ENCODE data around the gene EVPLL.
A peak's percentile ranks its signal among the peaks of the same experiment; 100 is the strongest.
"Not testable (repeated sequence)": the region's sequence is repeated elsewhere in the genome, so short reads cannot be mapped to it uniquely, and the experiment has no call there.

Gene EVPLL

DNA sequence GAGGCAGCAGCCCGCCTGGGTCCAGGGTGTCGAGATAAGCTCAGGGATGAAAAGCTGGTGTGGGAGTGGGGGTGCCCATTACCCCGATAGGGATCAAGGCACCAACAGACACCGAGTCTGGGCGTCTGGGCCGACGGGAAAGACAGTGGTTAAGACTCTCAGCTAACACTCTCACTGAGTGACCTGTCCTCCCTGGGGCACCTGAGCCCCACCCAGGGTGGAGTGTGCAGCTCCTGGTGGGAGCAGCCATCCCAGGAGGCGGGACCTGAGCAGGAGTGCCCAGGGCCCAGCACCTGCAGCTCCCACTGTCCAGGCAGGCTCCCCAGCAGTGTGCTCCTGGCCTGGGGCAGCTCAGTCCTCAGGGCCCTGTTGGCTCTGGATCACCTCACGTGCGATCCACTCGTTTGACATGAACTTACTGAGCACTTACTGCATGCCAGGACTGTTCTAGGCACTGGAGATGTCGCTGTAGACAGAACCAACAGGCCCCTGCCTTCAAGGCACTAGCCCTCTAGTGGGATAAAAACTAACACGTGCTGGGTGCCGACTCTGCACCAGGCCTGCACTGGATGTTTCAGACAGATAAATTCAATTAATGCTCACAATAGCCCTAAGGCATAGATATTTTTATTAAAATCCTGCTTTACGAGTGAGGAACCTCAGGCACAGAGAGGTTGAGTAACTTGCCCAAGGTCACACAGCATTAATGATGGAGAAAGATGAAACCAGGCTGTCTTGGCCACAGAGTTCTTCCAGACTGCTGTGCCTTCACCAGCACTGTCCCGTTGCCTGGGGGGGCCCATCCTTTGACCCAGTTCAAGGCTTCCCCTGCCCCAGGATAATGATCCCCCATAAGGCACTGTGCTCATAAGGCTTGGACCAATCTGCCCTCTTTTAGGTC, 1.9 kb downstream of the EVPLL start:
- DNase-seq (ENCODE audit: low read depth in 3 of 3, low spot score in 1 of 3), result no peak

DNA sequence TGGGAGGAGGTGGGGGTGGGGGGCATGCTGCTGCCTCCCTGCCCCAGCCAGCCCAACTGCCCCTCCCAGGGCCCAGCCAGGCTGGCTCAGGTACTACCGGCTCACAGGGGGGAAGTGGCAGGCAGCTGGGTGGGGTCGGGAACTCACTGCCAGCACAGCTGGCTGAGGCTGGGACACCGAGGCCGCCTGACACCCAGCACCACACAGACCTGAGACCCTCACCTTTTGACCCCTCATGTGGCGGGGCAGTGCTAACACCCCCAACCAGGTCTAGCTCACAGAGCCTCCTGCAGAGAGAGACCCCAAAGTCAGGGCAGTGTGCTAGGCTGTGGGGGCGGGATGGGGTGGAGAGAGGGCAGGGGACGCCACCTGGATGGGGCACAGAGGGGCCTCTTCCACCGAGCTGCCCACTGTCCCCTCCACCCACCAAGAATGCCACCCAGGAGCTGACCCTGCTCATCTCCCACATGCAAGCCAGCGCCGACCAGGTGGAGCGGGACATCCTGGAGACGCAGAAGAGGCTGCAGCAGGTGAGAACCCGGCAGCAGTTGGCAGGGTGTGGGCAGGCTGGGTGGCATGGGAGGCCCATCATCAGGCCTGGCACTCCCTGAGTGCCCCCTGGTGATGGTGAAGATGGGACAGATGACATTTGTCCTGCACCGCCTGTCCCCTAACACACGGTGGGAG, 3.0 kb downstream of the EVPLL start:
- DNase-seq (ENCODE audit: low read depth in 3 of 3, low spot score in 1 of 3), result no peak

DNA sequence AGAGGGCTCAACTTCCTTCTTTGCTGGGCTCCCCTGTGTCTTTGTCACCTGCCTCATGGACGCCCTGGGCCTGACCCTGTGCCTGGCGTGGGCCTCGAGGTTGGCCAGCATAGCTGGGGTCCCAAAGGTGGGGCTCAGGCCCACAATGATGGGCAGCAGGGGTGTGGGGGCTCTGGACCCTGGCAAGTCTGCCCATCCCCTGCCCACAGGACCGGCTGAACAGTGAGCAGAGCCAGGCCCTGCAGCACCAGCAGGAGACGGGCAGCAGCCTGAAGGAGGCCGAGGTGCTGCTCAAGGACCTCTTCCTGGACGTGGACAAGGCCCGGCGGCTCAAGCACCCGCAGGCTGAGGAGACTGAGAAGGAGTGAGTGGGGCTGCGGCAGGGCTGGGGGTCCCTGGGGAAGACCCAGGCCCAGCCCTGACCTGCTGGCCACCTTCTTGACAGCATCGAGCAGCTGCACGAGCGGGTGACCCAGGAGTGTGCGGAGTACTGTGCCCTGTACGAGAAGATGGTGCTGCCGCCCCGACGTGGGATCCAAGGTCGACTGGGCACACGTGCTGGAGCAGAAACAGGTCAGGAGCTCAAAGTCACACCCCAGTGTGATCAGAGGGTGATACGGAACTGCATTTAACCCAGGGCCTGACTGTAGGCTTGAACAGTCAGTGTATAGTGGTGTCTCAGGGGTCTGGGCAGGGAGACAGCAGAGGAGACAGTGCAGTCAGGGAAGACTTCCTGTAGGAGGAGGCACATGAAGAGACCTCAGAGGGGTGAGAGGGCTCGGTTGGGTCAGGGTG, 3.8 kb downstream of the EVPLL start:
- no peak for DNase-seq (ENCODE audit: low read depth in 3 of 3, low spot score in 1 of 3)

GRCh38 chr17:18381953-18382245, 4.3 kb downstream of the EVPLL start:
- no peak for DNase-seq (ENCODE audit: low read depth in 3 of 3, low spot score in 1 of 3)

- DNase-seq (ENCODE audit: low read depth in 3 of 3, low spot score in 1 of 3), result no peak
Observed at GRCh38 chr17:18382441-18383078, 5.0 kb downstream of the EVPLL start.

DNA sequence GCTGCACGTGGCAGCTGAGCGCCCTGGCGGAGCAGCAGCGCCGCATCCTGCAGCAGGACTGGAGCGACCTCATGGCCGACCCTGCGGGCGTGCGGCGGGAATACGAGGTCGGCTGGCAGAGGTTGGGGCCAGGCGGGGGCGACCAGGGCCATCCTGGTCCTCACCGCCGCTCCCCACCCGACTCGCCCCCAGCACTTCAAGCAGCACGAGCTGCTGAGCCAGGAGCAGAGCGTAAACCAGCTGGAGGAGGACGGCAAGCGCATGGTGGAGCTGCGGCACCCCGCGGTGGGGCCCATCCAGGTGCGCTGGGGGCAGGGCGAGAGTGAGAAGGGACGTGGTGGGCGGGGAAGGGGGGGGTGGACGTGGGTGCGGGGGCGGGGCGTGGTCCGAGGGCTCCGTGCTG, 5.5 kb downstream of the EVPLL start:
- DNase-seq (ENCODE audit: low read depth in 3 of 3, low spot score in 1 of 3), result not testable (repeated sequence)

GRCh38 chr17:18384271-18384670, 6.7 kb downstream of the EVPLL start:
- not testable (repeated sequence) for DNase-seq (ENCODE audit: low read depth in 3 of 3, low spot score in 1 of 3)

GRCh38 chr17:18387583-18387982, 10.0 kb downstream of the EVPLL start:
- DNase-seq (ENCODE audit: low read depth in 3 of 3, low spot score in 1 of 3), result not testable (repeated sequence)

DNA sequence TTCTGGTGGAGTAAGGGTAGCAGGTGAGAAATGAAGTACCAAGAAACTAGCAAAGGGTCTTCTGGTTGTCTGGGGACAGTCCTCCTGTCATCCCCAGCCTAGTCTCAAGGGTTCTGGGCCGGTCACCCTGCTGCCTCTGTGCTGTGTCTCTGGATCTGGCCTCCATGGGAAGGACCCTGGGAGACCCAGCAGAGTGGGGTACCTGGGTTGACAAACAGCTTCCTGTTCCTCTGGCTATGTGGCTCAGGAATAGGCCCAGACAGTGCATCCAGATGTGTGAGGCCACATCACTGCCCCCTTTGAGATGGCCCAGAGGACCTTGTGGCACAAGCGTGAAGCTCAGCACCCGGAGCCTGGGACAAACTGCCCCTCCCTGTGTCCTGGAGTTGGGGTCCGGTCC, 10.7 kb downstream of the EVPLL start:
- DNase-seq (ENCODE audit: low read depth in 3 of 3, low spot score in 1 of 3), result not testable (repeated sequence)

- DNase-seq (ENCODE audit: low read depth in 3 of 3, low spot score in 1 of 3), result not testable (repeated sequence)
Observed at GRCh38 chr17:18388728-18389127, 11.2 kb downstream of the EVPLL start.

DNA sequence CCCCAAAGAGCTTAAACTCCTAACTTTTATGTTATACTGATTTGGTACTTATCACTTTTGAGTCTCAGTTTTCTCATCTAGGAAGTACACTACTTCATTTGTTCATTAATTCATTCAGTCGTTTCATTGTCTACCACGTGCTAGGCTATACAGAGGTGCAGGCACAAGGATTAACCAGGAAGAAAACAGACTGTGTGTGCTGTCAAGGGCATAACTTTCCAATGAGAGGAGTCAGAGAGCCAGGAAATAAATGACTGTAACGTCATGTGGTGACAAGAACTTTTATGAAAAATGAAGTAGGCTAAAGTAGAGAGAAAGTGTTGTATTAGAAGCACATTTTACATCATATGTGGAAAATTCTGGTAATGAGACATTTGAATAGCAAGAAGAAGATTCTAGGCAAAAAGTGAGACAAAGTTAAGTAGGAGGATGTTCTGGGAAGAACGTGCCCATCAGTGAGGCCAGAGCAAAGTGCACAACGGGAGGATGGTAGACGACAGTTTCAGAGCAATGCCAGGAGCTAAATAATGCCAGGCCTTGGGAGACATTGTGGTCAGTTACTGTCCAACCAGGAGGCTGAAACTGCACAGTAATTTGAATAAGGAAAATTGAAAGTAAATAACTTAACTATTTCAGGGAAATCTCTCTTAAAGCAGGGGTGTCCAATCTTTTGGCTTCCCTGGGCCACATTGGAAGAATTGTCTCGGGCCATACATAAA, 24.5 kb downstream of the EVPLL start:
- not testable (repeated sequence) for DNase-seq (ENCODE audit: low read depth in 3 of 3, low spot score in 1 of 3)

GRCh38 chr17:18403166-18403565, 25.6 kb downstream of the EVPLL start:
- not testable (repeated sequence) for DNase-seq (ENCODE audit: low read depth in 3 of 3, low spot score in 1 of 3)

DNA sequence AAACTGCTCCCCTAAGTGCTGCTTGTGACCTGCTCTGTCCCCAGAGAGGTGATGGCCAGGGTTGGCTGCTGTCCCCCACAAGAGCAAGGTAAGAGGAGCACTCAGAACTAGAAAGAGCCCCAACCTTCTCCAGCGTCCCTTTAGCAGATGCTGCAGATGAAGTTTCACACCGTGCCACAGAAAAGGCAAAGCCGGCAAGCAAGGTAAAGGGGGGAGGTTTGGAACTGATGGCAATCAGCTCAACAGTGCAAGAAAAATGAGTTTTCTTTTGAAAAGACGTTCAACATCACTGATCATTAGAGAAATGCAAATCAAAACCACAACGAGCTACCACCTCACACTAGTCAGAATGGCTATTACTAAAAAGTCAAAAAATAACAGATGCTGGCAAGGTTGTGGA, 26.0 kb downstream of the EVPLL start:
- DNase-seq (ENCODE audit: low read depth in 3 of 3, low spot score in 1 of 3), result not testable (repeated sequence)

DNA sequence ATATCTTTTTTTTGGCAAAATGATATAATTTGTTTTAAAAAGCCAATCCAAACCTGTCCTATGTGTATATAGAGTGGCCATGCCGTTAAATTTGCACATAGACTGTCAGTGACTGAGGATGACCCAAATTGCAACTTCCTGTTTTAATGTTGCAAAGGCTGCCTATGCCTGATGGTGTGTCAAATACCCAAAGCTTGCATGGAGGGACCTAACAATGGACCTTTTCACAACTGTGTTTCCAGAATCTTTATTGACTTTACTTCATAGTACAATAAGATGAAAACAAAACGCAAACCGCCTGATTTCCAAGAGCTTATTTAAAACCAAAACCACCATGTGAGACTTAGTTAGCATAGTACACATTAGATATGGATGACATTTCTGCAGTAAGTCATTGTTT, 31.3 kb downstream of the EVPLL start:
- not testable (repeated sequence) for DNase-seq (ENCODE audit: low read depth in 3 of 3, low spot score in 1 of 3)

DNA sequence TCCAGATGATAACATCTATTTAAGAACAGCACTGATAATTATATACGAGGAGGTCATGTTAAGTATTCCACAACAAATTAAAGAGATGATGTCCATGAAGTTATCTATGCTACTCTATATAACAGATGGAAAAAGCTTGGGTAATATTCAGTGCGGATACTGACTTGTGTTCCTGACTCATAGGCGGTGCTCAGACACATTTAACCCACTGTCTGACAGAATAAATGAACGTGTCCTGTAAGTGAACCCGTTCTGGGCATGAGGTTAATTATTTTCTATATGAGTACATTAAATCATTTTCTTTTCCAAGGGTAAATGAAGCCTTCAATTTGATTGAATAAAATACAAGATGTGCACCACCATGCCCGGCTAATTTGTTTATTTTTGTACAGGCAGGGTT, 31.7 kb downstream of the EVPLL start:
- not testable (repeated sequence) for DNase-seq (ENCODE audit: low read depth in 3 of 3, low spot score in 1 of 3)

DNA sequence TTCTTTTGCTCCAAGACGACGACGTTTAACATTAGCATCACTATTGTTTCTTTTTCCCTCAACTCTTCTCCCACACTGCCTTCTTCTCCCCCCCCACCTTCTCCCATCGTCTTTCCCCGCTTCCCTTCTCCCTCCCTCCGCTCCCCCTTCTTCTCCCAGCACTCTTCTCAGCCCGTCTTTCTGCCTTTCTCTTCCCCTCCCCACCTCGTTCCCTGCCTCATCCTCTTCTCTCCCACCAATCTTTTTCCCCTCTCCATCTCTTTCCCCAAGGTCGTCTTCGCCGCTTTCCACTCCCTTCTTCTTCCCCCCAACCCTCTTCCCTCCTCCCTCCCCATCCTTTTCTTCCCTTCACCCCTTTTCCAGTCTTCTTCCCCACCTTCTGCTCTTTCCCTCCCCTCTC, 33.2 kb downstream of the EVPLL start:
- DNase-seq (ENCODE audit: low read depth in 3 of 3, low spot score in 1 of 3), result not testable (repeated sequence)

DNA sequence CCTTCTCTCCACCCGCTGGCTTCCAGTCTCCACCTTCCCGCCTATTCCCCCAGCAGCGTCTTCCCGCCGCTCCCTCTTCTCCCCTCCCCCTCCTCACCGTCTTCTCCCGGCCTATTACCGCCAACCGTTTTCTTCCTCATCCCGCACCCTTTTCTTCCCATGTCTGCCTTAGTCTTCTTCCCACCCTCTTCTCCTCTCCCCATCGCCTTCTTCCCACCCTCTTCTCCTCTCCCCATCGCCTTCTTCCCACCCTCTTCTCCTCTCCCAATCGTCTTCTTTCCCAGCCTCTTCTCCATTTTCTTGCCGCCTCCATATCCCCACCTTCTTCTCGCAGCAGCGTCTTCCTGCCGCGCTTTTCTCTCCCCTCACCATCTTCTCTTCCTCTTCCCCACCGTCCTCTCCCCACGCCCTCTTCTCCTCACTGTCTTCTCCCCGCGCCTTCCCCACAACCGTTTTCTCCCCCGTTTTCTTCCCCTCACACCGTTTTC, 33.8 kb downstream of the EVPLL start:
- DNase-seq (ENCODE audit: low read depth in 3 of 3, low spot score in 1 of 3), result peak in 2 of 3 donors; percentile 3 to 10

GRCh38 chr17:18412001-18412538, 34.5 kb downstream of the EVPLL start:
- DNase-seq (ENCODE audit: low read depth in 3 of 3, low spot score in 1 of 3), result not testable (repeated sequence)

DNA sequence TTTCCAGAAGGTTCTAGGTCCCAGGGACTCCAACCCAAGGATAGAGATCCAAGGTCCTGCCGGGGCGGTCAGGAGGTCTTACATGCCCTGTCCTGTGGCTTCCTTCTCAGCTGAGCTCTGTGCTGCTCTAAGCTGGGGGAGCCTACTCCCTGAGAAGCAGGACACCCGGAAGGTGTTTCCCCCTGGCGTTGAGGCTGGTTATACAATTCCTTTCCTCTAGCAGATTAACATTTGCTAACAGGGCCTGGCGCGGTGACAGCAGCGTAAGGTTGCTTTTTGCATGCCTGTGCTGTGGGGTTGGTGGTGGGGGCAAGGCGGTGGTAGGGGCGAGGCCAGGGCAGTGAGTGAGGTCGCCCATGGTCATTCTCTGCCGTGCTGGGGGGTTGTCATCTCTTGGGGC, 43.9 kb downstream of the EVPLL start:
- not testable (repeated sequence) for DNase-seq (ENCODE audit: low read depth in 3 of 3, low spot score in 1 of 3)

- DNase-seq (ENCODE audit: low read depth in 3 of 3, low spot score in 1 of 3), result not testable (repeated sequence)
Observed at GRCh38 chr17:18422464-18422863, 44.9 kb downstream of the EVPLL start.
